NCI-H446 (cell line): ENCODE data around the gene PIK3IP1.

ENCODE experiments used
- DNase-seq, 2 experiments: peaks; one replicate each; lab custom pipeline; 2025; lab: John Stamatoyannopoulos, UW

The PIK3IP1 gene

GRCh38 chr22:31278626-31279326 lies 13.5 kb downstream of the PIK3IP1 start:
- no peak for DNase-seq

- DNase-seq, result no peak
Observed at GRCh38 chr22:31278151-31278621, 14.1 kb downstream of the PIK3IP1 start.

- no peak for DNase-seq
Observed at GRCh38 chr22:31277741-31278140, 14.5 kb downstream of the PIK3IP1 start.

GRCh38 chr22:31276426-31277167 lies 15.7 kb downstream of the PIK3IP1 start:
- DNase-seq, result no peak

GRCh38 chr22:31275576-31275975 lies 16.7 kb downstream of the PIK3IP1 start:
- no peak for DNase-seq

GRCh38 chr22:31275018-31275417 lies 17.3 kb downstream of the PIK3IP1 start:
- no peak for DNase-seq

- no peak for DNase-seq
Observed at GRCh38 chr22:31274017-31274416, 18.3 kb downstream of the PIK3IP1 start.

- peak; percentile 38 to 68 for DNase-seq
Observed at GRCh38 chr22:31272522-31273446, 19.5 kb downstream of the PIK3IP1 start.

- DNase-seq, result no peak
Observed at GRCh38 chr22:31271485-31271884, 20.8 kb downstream of the PIK3IP1 start.

GRCh38 chr22:31271026-31271425 lies 21.3 kb downstream of the PIK3IP1 start:
- no peak for DNase-seq

- no peak for DNase-seq
Observed at GRCh38 chr22:31269892-31270579, 22.3 kb downstream of the PIK3IP1 start.

- DNase-seq, result no peak
Observed at GRCh38 chr22:31268281-31268680, 24.0 kb downstream of the PIK3IP1 start.

- DNase-seq, result no peak
Observed at GRCh38 chr22:31263896-31264640, 28.2 kb downstream of the PIK3IP1 start.

GRCh38 chr22:31262312-31263133 lies 29.8 kb downstream of the PIK3IP1 start:
- DNase-seq, result no peak

GRCh38 chr22:31260474-31260856 lies 31.8 kb downstream of the PIK3IP1 start:
- no peak for DNase-seq

- DNase-seq, result no peak
Observed at GRCh38 chr22:31259798-31260473, 32.4 kb downstream of the PIK3IP1 start.

- DNase-seq, result no peak
Observed at GRCh38 chr22:31253949-31254348, 38.3 kb downstream of the PIK3IP1 start.

GRCh38 chr22:31250740-31251600 lies 41.3 kb downstream of the PIK3IP1 start:
- no peak for DNase-seq
